ENCODE results near the gene C1QTNF6.
"Not testable (repeated sequence)": the region's sequence is repeated elsewhere in the genome, so short reads cannot be mapped to it uniquely, and the experiment has no call there.

C1QTNF6 gene

DNA sequence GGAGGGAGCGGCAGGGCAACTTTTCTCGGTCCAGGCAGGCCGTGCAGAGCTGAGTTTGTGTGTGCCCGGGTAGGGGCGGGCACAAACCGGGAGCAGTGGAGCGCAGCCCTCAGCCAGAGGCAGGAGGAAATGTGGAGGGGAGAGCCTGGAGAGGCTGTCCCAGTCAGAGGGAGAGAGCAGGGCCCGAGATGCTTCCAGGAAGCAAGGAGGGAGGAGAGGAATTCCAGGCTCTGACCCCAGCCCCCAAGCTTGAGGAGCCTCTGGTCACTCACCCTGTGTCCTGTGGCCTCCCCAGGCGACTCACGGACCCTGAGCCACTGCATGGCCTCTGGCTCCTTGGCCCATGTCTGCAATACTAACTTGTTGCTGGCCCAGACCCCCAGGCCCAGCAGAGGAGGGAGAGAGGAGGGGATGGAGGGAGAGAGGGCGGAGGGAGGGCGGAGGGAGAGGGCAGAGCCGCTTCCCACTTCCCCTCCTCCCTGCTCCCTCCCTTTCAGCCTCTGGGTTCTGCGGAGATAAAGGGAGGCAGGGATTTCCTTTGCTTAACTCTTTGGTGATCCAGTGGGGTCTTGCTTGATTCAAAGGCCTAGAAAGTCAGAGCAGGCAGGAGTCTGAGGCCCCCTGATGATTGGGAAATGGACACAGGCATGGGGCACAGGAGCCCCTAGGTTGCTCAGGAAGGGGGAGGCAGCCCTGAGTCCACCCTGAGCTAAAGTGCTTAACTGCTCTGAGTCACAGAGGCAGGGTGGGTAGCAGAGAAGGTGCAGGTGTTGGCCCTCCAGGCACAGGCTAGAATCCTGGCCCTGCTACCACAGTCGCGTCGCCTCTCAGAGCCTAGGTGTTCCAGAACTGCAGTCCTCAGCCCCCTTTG is at the start of gene C1QTNF6:
TSS of gene C1QTNF6 (minus strand) at position 357 of the 871 bp plus-strand sequence. CDS start at position 323, 34 bp downstream.
- DNase-seq (ENCODE audit: low read depth): no peak

DNA sequence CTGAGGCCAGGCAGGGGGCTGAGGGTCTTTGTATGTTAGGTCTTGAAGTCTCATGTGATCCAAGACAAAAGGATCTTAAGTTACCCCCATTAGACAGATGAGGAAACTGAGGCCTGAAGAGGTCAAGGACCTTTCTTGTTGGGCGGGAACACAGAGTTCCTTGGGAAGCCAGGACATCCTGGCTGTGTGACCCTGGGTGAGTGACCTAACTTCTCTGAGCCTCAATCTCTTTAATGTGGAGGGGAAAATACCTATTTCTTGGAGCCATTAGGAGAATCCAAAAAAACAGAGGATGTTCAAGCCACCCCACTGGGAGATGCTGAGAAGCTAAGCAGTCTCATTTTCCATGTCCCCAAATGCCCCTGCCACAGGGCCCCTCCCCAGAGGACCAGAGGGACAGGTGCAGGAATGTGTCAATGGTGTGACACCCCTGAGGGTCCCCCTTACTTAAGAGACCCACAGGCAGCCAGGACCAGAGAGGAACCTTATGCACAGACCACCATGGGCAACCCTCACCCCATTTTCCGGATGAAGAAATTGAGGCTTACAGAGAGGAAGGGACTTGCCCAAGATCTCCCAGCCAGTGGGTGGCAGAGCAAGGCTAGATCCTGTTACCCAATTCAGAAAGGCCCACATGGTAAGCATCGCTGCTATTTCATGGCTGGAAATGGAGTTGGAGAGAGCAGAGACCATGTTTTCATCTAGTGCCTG is 48.0 kb upstream of the C1QTNF6 start:
- no peak for DNase-seq (ENCODE audit: low read depth)

GRCh38 chr22:37234736-37235711 is 47.0 kb upstream of the C1QTNF6 start:
- no peak for DNase-seq (ENCODE audit: low read depth)

DNA sequence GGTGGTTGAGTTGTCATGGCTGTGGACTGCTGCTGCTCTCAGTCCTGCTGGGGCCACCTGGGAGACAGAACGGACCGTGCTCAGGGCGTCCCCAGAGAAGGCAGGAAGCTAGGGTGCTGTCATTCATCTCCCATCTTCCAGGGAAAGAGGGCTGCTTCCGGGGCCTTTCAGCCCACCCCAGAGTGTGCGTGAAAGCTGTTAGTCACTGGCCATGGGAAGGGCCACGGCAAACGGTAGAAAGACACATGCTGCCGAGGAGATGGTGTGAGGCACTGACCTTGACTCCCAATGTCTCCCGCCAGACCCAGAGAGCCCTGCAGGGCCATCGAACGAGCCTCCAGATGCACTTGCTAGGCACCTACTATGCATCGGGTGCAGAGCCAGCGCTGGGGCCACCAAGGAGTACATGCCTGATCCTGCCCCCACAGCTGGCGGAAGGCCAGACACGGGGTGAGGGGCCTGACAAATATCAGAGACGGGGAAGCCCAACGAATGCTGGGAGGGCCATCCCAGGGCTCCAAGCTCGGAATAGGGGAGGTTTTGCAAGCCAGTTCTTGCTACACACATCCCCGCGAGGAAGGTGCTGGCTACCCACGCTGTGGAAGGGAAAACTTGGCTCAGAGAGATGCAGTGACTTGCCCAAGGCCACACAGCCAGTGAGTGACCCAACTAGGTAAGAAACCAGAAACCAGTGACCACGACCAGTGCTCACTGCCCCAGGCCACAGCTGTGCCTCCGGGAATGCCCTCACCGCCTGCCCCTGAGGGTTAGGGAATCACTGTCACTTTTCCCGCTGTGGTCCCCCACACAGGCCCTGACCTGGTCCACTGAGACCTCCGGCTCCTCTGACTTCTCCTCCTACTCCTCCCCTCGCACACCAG is 45.9 kb upstream of the C1QTNF6 start:
- DNase-seq (ENCODE audit: low read depth): no peak

DNA sequence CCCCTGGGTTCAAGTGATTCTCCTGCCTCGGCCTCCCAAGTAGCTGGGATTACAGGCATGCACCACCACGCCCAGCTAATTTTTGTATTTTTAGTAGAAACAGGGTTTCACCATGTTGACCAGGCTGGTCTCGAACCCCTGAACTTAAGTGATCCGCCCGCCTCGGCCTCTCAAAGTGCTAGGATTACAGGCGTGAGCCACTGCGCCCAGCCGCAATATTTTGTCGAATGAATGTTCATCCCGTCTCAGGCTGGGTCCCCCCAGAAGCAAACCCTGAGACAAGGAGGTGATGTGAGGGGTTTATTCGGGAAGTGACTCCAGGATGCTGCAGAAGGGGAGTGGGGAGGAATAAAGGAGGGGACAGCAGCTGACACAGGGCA is 45.3 kb upstream of the C1QTNF6 start:
- not testable (repeated sequence) for DNase-seq (ENCODE audit: low read depth)

- DNase-seq (ENCODE audit: low read depth): no peak
Observed at GRCh38 chr22:37232140-37232998, 44.3 kb upstream of the C1QTNF6 start.

DNA sequence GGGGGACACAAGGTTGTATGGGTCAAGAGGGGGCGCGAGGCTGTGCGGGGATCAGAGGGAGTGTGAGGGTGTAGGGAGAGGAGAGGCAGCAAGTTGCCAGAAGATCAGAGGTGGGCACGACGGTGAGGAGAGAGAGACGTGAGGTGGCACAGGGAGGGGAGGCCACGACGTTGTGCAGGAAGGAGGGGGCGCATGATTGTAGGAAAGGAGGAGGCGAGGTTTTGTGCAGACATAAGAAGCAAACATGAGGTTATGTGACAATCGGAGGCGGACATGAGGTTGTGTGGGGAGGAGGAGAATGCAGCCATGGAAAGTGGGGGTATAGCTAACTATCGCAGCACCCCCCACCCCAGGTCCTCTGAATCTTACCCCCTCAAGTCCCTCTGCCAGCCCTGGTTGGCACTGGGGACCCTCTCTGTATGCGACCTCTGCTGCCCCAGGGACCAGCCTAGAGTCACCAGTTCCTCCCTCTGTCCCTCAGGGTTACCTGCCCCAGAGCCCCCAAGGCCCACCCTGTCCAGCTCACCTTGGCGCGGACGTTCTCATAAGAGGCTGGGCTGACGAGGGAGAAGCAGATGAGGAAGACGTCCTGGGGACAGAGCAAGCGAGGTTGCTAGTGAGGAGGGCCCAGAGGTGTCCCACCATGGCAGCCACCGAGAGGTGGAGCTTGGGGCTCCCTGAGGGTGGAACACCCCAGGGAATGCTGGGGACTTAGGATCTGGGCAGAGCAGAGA is 43.5 kb upstream of the C1QTNF6 start:
- no peak for DNase-seq (ENCODE audit: low read depth)

DNA sequence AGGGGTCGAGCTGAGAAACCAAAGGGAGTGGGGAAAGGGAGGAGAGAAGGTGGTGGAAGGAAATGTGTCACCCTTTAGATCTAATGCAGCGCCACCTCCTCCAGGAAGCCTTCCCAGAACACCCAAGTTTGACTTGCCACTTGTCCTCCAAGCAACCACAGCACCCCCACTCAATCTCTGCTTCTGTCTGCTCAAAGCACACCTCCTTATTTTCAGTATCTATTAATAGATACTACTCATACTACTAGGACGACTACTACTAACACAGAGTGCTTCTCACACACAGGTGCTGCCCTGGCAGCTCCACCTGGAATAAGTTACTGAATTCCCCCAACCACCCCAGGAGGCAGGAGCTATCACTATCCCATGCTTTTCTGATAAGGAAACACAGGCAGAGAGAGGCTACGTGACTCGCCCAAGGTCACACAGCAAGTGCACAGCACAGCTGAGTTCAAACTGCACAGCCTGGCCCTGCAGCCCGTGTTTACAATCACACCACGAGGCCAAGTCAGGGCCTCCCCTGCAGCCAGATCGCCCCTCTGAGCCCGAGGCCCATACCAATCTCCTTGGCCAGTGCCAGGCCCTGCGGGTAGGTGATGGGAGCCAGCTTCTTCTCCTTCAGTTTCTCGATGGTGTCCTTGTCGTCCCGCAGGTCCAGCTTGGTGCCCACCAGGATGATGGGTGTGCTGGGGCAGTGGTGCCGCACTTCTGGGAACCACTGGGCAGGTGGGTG is 42.8 kb upstream of the C1QTNF6 start:
- no peak for DNase-seq (ENCODE audit: low read depth)

DNA sequence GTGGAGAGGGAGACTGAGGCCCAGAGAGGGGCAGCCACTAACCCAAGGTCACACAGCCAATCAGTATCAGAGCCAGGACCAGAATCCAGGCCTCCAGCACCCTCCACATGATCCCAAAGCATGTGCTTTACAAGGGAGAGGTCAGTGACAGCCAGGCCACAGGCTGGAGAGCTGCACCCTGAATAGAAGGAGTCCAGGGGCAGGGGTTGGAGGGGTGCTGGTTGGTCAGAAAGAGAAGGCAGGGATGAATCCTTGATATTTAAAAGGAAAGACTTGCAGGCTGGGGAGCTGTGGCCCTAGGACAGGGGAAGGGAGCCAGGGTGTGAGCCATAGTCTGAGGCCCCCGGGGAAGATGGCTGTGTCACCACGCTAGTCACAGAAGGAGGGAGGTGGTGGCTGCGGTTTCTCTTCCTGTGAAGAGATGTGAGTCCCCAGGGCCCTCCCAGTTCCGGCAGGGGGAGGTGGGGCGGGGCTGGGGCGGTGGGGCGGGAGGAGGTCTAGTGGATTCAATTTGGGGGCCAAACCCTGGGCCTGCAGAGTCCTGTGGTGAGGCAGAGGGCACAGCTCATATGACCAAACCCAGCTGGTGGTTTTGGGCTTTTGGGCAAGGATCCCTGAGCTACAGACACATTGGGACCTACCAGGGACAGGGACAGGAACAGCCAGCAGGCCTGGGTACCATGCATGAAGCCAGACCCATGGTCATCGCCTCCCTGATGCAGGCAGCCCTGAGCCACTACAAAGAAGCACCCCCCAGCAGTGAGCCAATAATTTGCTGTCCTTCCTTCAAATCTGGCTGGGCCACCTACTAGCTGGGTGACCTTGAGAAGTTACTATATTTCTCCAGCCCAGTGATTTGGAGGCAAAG is 42.0 kb upstream of the C1QTNF6 start:
- peak; percentile 83 for DNase-seq (ENCODE audit: low read depth)

DNA sequence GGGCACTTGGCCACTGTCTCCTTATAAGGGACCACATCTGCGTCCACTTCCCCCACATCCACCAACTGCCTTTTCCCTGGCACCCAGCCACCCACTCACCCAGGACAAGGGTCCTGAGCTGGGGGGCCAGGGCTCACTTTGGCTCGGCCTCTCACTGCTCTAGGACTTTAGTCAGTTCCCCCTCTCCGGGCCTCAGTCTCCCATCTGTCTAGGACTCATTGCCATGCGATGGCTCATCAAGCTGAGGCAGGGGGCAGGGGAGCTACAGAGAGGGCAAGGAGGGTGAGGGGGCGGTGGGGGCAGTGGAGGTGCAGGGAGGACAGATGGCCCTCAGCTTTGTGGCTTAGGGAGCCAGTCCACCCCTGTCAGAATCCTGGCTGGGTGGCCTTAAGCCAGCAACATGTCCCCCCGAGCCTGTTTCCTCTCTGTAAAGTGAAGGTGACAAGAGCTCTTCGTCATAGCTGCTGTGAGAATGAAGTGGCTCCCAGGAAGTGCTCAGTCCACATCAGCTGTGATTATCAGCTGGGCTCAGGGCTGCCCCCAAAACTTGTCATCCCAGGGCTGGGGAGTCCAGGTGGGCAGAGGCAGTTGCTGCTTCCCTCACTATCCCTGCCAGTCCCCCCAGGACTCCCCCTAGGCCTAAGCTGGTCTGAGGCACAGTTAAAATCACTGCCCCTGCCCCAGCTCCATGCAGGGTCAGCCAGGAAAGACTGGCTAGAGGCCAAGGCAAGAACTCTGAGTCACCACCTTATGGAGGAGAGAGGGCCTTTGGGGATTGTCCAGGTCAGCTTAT is 41.2 kb upstream of the C1QTNF6 start:
- no peak for DNase-seq (ENCODE audit: low read depth)

DNA sequence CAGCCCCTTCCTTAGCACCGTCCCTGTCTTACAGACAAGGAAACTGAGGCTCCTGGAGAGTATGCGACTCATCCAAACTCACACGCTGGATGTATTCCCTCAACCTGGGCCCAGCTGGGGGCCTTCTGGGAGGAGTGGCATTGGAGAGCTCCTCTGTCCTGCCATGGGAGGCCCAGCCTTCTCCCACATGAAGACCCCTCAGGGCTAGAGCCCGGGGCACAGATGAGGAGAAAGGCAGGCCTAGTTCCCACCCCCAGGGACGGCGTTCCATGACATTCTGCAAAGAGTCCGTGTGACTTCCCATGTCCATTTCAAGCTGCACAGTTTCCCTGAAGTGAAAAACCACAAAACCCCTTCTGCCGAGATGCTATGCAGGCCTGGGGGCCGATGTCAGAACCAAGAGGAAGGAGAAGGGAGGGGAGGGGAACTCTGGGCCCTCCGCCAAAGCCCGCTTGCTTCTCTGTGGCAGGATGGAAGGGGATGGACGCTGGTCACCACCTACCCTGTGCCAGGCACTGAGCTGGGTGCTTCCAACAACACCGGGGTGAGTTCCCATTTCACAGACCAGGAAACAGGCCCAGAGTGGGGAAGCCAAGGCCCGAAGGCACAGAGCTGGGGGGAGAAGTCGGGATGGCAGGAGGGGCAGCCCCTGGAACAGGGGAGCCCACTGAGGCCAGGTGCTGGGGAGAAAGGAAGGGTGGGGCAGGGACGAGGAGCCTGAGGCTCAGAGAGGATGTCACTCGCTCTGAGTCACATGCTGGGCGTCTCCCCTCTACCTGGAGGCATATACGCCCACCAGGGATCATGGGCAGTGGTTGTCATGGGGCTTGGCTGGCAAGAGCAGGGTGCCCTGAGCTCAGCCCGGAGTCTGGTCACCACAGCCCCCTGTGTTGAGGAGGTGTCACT is 40.3 kb upstream of the C1QTNF6 start:
- no peak for DNase-seq (ENCODE audit: low read depth)

DNA sequence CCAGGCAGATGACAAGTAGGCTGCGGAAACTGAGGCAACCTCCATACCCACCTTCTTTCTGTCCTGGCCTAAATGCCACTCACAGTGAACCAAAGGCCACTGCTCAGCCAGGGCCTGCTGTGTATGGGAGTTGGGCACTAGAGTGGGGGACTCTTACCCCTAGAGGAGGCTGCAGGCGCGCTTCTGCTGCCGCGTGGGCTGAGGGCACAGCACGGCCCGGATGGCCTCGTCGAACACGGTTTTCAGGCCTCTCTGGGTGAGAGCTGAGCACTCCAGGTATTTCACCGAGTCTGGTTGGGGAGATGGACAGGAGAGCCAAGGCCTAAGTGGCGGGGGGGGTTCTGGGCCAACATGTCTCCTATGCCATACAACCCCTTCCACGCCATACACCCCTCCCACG is 38.5 kb upstream of the C1QTNF6 start:
- DNase-seq (ENCODE audit: low read depth): no peak

DNA sequence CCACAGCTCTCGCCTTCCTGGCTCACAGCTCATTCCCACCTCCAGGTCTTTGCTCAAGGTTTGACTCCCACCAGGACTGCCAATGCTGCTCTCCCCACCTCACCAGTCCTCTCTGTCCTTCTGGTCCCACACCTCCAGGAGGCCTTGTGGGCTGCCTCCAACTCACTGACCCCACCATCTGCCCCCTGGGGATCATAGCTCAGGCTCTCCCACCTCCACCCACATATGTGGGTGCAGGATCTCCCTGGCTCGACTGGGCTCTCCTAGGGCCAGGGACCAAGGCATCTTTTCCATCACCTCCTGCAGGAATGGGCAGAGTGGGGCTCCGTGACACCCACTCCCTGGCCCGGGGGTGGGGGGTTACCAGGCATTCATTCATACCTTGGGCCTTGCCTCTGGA is 38.0 kb upstream of the C1QTNF6 start:
- DNase-seq (ENCODE audit: low read depth): no peak

DNA sequence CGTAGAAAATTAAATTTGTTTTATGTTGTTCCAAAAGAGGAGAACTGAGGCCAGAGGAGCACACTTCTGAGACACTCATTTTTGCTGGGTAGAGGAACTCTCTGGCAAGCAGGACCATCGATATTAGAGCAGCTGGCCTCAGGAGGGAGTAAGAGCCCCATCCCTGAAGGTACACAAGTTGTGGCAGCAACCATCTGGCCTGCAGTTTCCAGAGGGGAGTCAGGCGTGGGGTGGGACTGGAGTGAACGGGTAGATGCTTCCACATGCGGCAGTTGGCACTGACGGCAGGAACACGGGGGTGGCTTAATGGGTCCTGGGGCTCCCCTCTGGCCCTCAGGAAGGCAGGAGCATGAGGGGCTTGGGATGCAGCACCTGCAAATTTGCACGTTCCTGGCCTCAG is 37.4 kb upstream of the C1QTNF6 start:
- DNase-seq (ENCODE audit: low read depth): no peak

DNA sequence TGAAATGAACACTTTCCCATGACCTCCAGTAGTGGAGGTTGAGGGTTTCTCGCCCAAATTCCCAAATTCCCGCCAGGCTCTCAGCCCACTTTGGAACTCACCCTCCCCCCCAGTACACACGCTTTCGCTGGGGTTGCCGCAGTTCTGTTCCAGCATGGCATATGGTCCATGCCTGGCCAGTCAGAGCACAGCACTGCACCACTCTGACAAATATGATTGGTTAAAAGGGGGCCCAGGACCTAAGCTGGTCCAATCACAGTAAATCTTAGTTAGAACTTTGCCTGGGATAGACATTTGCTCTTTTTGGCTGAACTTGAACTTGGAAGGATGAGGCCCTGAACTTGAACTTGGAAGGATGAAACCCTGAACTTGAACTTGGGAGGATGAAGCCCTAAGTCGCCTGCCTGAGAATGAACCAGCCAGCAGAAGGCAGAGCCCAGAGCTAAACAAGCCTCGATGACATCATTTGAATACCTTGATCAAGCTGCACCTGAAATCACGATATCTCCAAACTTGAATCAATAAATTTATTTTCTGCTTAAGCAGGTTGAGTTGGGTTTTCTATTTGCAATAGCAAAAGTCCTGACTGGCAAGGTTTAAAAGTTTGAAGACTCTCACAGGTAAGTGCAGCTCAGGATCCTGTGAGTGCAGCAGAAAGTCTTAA is 36.8 kb upstream of the C1QTNF6 start:
- DNase-seq (ENCODE audit: low read depth): no peak

Measured in stimulated activated CD8-positive, alpha-beta memory T cell treated with anti-CD3 and anti-CD28 coated beads, Interleukin-12 subunit alpha, Interleukin-12 subunit beta, amount 100 ng/mL, for 4 hours (primary cell).